ENCODE results near the gene PTCRA. TPM values are rescaled to one million over a fixed set of nuclear protein-coding genes. Genes with fewer than 3 reads are reported as not detected.
A peak's percentile ranks its signal among the peaks of the same experiment; 100 is the strongest.

The PTCRA gene
- total RNA-seq, 1 donor from 2014 or later = not detected

- peak; percentile 35 for DNase-seq (ENCODE audit: low read depth)
Measured at GRCh38 chr6:42970871-42971612, 55.2 kb downstream of the PTCRA start.

GRCh38 chr6:42971746-42972327 is 56.0 kb downstream of the PTCRA start:
- DNase-seq (ENCODE audit: low read depth) = peak; percentile 29

- no peak for DNase-seq (ENCODE audit: low read depth)
Measured at GRCh38 chr6:42973926-42974325, 58.1 kb downstream of the PTCRA start.

GRCh38 chr6:42974919-42975505 is 59.2 kb downstream of the PTCRA start:
- no peak for DNase-seq (ENCODE audit: low read depth)

Other genes starting within 250 kb of the PTCRA start
- 1.4 and 1.8 TPM in 2 replicates for gene PRPH2, start 193.5 kb upstream of the PTCRA start, total RNA-seq
- gene TBCC, start 169.9 kb upstream of the PTCRA start, total RNA-seq = 44.3 and 45.2 TPM in 2 replicates
- gene BICRAL, start 134.0 kb upstream of the PTCRA start, total RNA-seq = 4.3 and 4.7 TPM in 2 replicates
- gene RPL7L1, start 36.4 kb upstream of the PTCRA start, total RNA-seq = 110 and 113 TPM in 2 replicates
- 27.5 and 33.2 TPM in 2 replicates for gene CNPY3, start 13.4 kb downstream of the PTCRA start, total RNA-seq
- gene GNMT, start 44.7 kb downstream of the PTCRA start, total RNA-seq = not detected in 2 replicates
- 29.3 and 32.8 TPM in 2 replicates for gene PEX6, start 63.1 kb downstream of the PTCRA start, total RNA-seq
- 50.5 and 52.1 TPM in 2 replicates for gene PPP2R5D, start 68.5 kb downstream of the PTCRA start, total RNA-seq
- 29.2 and 33.6 TPM in 2 replicates for gene MEA1, start 97.9 kb downstream of the PTCRA start, total RNA-seq
- gene KLHDC3, start 98.2 kb downstream of the PTCRA start, total RNA-seq = 94.5 and 194 TPM in 2 replicates
- 64.0 and 65.6 TPM in 2 replicates for gene RRP36, start 105.6 kb downstream of the PTCRA start, total RNA-seq
- 54.1 and 58.1 TPM in 2 replicates for gene CUL7, start 137.8 kb downstream of the PTCRA start, total RNA-seq
- gene MRPL2, start 143.4 kb downstream of the PTCRA start, total RNA-seq = 17.6 and 27.3 TPM in 2 replicates
- 21.0 and 23.6 TPM in 2 replicates for gene KLC4, start 143.6 kb downstream of the PTCRA start, total RNA-seq
- 38.9 and 47.5 TPM in 2 replicates for gene PTK7, start 160.3 kb downstream of the PTCRA start, total RNA-seq

Measured in myocyte (in vitro differentiated cells).